NCI-H2227 (cell line): ENCODE results near the gene DTNBP1.

ENCODE experiments used
- DNase-seq: peaks from one replicate; lab custom pipeline; 2025; ENCODE audit not compliant: unreplicated experiment; lab: John Stamatoyannopoulos, UW

Gene DTNBP1

GRCh38 chr6:15504581-15505350 lies 158.1 kb downstream of the DTNBP1 start:
- peak; percentile 82 for DNase-seq

GRCh38 chr6:15504040-15504495 lies 158.8 kb downstream of the DTNBP1 start:
- peak; percentile 25 for DNase-seq

GRCh38 chr6:15503346-15503680 lies 159.5 kb downstream of the DTNBP1 start:
- DNase-seq: no peak

DNA sequence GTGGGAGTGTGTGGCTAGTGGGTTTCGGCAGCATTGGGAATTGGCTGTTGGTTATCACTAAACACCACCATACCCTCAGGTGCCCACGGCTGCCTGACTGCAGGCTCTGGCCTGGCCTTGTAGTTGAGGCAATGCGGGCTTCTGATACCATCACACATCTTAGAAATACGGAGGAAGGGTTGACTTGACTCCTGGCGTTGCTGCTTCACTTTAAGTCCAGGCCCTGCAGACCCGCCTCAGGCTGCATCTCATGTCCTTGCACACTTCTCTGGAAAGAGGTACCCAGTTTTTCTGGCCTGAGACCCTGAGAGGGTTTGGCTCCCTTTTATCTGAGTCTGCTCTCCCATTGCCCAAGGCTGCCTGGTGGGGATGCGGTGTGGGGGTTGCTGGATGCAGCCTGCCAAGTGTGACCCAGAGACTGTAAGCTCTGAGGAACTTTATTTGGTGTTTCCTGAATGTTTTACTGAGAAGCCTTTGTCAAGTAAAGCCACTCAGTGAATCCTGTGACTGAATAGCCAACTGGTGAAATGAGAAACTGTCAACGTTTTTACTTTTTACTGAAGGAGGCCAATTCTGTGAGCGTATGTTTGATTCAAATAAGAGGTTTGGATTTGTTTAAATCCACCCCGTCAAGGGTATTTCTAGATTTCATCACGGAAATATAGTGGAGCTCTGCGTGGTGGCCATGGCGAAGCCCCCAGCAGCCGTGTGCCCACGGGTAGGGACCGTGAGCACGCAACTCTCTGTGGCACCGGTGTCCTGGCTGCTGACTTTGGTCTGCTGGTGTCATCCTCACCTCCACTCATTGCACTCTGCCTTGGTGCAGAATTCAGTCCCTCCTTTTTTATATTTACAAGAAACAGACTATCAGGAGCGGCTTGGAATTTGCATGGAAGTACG lies 160.1 kb downstream of the DTNBP1 start:
- DNase-seq: no peak

DNA sequence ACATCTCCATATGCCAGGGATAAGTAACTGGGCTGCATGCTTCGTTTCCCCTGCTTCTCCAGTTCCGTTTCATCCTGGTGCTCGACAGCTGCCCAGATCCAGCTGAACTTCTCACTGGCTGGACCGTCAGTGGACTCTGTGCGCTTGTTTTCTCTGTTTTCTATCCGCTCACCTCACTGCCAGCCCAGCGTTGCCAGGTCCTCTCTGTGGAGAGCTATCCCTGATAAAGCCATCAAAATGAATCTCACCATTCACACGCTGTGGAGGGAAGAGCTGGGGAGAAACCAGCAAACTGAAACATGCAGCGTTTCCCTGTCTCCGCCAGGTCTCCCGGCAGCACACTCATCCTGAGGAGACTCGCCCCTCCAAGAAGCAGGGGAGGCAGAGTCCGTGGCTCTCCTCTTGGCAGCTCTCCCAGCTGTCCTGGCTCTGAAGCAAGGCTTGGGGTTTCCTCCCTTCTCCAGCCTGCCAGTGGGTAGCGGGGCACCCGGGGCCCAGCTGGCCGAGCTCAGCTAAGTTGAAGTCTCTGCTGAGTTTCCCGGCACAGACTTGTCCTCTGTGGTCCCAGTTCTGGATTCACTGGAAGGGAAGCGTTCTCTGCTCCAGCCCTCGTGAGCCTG lies 160.9 kb downstream of the DTNBP1 start:
- no peak for DNase-seq

DNA sequence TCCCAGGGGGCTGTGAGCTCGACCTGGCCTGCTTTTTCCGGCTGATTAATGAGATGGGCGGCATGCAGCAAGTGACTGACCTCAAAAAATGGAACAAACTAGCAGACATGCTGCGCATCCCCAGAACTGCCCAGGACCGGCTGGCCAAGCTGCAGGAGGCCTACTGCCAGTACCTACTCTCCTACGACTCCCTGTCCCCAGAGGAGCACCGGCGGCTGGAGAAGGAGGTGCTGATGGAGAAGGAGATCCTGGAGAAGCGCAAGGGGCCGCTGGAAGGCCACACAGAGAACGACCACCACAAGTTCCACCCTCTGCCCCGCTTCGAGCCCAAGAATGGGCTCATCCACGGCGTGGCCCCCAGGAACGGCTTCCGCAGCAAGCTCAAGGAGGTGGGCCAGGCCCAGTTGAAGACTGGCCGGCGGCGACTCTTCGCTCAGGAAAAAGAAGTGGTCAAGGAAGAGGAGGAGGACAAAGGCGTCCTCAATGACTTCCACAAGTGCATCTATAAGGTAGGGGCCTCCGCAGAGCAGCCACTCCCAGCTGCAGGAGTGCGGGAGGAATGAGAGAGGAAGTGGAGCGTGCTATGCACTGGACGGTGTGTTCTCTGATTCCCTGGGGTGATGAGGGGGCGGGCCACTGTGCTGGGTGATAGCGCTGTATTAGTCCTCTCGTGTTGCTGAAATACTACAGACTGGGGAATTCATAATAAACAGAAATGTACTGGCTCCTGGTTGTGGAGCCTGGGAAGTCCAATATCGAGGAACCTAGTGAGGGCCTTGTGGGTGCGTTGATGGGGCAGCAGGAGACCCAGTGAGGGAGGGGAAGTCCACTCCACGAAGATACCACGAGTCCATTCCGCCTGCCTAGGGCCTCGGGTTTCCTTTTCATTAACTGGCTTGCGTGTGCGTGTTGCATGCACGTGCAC lies 161.7 kb downstream of the DTNBP1 start:
- no peak for DNase-seq

DNA sequence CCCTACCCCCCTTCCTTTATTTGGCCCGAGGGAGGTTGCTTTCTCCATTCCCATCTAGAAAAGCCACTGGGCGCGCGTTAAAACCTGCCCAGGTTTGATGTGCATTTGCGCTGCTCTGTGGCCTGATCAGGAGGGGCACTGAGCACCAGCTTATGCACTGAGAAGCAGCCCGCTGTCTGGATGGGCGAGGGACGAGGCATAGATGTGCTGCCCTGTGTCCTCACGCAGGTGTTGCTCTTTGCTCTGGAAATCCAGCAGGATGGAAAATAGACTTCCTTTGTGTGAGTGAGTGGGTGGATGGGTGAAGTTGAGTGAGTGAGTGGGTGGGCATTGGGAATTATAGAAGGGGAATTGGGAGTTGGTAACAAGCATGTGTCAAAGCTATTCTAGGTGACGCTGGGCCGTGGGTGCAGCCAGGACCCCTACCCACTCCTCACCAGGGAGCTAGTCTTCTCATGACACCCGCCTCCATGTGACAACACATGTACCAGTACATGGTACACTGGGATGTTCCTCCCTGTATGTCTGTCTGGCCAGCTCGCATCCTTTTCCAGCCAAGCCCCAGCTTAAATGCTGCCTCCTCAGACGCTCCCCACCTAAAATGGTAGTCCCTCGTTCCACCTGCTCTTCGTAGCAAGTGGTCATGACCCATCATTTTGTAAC lies 162.6 kb downstream of the DTNBP1 start:
- no peak for DNase-seq

GRCh38 chr6:15499591-15499990 lies 163.2 kb downstream of the DTNBP1 start:
- no peak for DNase-seq

DNA sequence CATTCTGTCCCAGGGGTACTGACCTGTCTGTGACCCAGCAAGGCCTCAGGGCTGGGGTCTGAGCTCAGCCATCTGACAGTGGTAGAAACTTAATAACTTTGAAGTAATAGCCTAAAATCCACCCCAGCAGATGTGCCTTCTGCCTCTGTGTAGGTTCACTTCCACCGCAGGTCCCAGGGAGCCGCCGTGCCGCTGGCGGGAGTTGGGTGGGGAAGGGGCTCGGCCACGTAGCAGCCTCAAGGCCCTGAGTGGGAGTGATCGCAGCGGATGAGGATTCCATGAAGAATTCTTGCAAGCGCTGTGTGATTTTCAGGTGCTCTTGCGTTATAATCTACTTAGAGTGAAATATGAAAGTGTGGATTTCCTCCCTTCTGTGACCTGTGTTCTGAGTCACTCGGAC lies 163.7 kb downstream of the DTNBP1 start:
- no peak for DNase-seq

DNA sequence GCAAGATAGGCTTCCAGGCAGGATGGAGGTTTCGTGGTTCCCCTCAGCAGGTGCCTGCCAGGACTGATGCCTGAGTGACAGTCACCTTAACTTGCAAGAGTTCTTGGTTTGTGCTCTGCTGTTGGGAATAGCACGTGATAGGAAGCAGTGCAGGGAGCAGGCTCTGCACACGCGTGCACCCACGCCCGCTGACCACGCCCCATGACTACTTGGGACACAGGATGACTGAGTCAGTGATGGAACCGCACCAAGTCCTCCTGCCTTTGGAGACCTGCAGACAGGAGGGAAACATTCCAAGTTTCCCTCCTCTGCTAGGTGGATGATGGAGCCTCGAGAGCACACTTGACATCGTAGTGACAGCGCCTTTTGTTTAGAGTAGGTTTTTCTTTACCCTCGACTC lies 164.2 kb downstream of the DTNBP1 start:
- DNase-seq: no peak

- DNase-seq: no peak
Observed at GRCh38 chr6:15496345-15497131, 166.3 kb downstream of the DTNBP1 start.

GRCh38 chr6:15495375-15495901 lies 167.4 kb downstream of the DTNBP1 start:
- DNase-seq: no peak

GRCh38 chr6:15493437-15494168 lies 169.2 kb downstream of the DTNBP1 start:
- DNase-seq: no peak

GRCh38 chr6:15491986-15492269 lies 170.9 kb downstream of the DTNBP1 start:
- no peak for DNase-seq

DNA sequence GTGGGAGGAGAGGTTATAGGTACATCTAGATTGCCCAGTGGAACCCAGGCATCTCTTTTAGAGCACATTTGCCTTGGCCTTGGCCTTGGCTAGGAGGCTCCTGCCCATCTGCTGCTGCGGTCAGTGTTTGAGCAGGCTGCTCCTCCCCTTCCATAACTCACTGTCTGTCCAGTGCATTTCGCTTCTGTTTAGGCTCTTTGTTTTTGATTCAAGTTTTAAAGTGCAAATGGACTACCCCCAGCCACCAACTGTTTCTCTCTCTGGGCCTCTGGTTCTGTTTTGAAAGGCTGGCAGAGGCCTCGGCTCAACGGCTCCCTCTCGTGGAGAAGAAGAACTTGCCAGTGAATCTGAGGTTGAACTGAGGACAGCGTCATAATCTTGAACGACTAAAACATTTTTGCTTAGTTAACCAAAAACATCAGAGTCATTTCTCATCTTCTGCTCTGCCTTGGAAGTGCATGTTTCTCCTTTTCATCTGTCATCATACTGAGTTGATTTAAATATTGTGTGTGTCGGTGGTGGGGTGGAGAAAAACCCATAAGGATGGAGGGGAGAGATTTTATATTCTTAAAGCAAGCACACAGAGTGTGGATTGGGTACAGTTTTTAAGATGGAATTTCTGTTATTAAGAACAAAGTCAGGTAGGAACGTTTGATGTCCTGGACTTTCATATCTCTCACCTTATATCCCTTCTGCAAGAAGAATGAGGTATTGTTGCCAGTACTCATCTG lies 171.4 kb downstream of the DTNBP1 start:
- peak; percentile 64 for DNase-seq

- DNase-seq: no peak
Observed at GRCh38 chr6:15490242-15491100, 172.4 kb downstream of the DTNBP1 start.
